Smooth muscle cell (in vitro differentiated cells): ENCODE data around the gene BBX. TPM values are rescaled to one million over a fixed set of nuclear protein-coding genes. Genes with fewer than 3 reads are reported as not detected.

ENCODE experiments used
- DNase-seq: peaks from one replicate; lab custom pipeline; 2025; ENCODE audit not compliant: unreplicated experiment; lab: John Stamatoyannopoulos, UW
- H2AFZ ChIP-seq: fragments of 200-600 bp; sonication (generic); 2 replicates; pipeline ENCODE4 v1.6.0; 2016; ENCODE audit warnings: antibody characterized with exemption, low read depth, mild to moderate bottlenecking
- H3F3A ChIP-seq: fragments of 200-600 bp; sonication (generic); 2 replicates; pipeline ENCODE4 v1.6.0; 2017; ENCODE audit warnings: antibody characterized with exemption, low read depth
- H3K27ac ChIP-seq: fragments of 200-600 bp; sonication (generic); 2 replicates; pipeline ENCODE4 v1.5.1; 2016; ENCODE audit warnings: low read depth, mild to moderate bottlenecking
- H3K27me3 ChIP-seq: fragments of 200-600 bp; sonication (generic); 2 replicates; pipeline ENCODE4 v1.6.1; 2016; ENCODE audit warnings: low read depth, mild to moderate bottlenecking
- H3K36me3 ChIP-seq: fragments of 200-600 bp; sonication (generic); 2 replicates; pipeline ENCODE4 v1.5.1; 2016; ENCODE audit warnings: low read depth
- H3K4me1 ChIP-seq: fragments of 200-600 bp; sonication (generic); 2 replicates; pipeline ENCODE4 v1.5.1; 2016; ENCODE audit warnings: low read depth
- H3K4me2 ChIP-seq: fragments of 200-600 bp; sonication (generic); 2 replicates; pipeline ENCODE4 v1.6.0; 2016; ENCODE audit warnings: mild to moderate bottlenecking
- H3K4me3 ChIP-seq: fragments of 200-600 bp; sonication (generic); 2 replicates; pipeline ENCODE4 v1.5.1; 2016; ENCODE audit warnings: mild to moderate bottlenecking
- H3K79me2 ChIP-seq: fragments of 200-600 bp; sonication (generic); 2 replicates; pipeline ENCODE4 v1.6.0; 2016; ENCODE audit warnings: low read depth, mild to moderate bottlenecking
- H3K9ac ChIP-seq: fragments of 200-600 bp; sonication (generic); 2 replicates; pipeline ENCODE4 v1.6.0; 2016; ENCODE audit warnings: low read depth
- H3K9me3 ChIP-seq: fragments of 200-600 bp; sonication (generic); replicated peaks from 2 replicates; pipeline ENCODE4 v1.5.1; 2016; ENCODE audit warnings: low read depth
- H4K20me1 ChIP-seq: fragments of 200-600 bp; sonication (generic); 2 replicates; pipeline ENCODE4 v1.6.0; 2016; ENCODE audit warnings: low read depth
- CTCF ChIP-seq: fragments of 200-600 bp; sonication (generic); IDR thresholded peaks from 2 replicates; pipeline ENCODE4 v1.5.1; 2017; ENCODE audit warnings: borderline replicate concordance, mild to moderate bottlenecking, antibody characterized with exemption; ENCODE audit not compliant: insufficient read depth, poor library complexity, severe bottlenecking
- WGBS: methylation state at CpG from one replicate; pipeline ENCODE4 v1.1.7; 2016; ENCODE audit warnings: low lambda C conversion rate; 5-methylcytosine and 5-hydroxymethylcytosine counted together
- polyA plus RNA-seq: library from polyadenylated mRNA; unstranded; fragments of >200 nt; fragmentation: Nextera tagmentation; extraction: Ambion mirVana; gene quantifications from 2 replicates; pipeline ENCODE4 v1.2.1, GENCODE V29; 2016
- total RNA-seq: library from RNA; depleted of rRNA; stranded (reverse); fragments of >200 nt; gene quantifications from 2 replicates; pipeline ENCODE4 v1.2.3, GENCODE V29; 2014

The BBX gene
- total and polyA plus RNA-seq, 2 experiments from 2014 or later, result 58.9 to 66.4 TPM

GRCh38 chr3:107493134-107493533 lies 29.6 kb upstream of the BBX start:
- Histone ChIP-seq H3K36me3 (no peaks in the 10 kb centered on the region), H2AFZ (no peak overlapping the region)

GRCh38 chr3:107496855-107497254 lies 25.9 kb upstream of the BBX start:
- Histone ChIP-seq H3K9ac (no peak overlapping the region), H3K27me3 (no peaks in the 10 kb centered on the region), H3F3A (no peaks in the 10 kb centered on the region), H3K27ac (no peak overlapping the region), H3K36me3 (no peaks in the 10 kb centered on the region), H3K4me3 (no peak overlapping the region), H3K79me2 (no peaks in the 10 kb centered on the region), H3K9me3 (no peaks in the 10 kb centered on the region), H4K20me1 (no peaks in the 10 kb centered on the region), H3K4me1 (no peaks in the 10 kb centered on the region), H3K4me2 (no peak overlapping the region), H2AFZ (no peak overlapping the region)
- WGBS, result 98% methylated on average over 3 of the region's 3 CpGs
- no peak for TF ChIP-seq CTCF
- no peak for DNase-seq

More at GRCh38 chr3:107493134-107493533, 29.6 kb upstream of the BBX start:
- Histone ChIP-seq H4K20me1 (no peaks in the 10 kb centered on the region), H3K4me2 (no peak overlapping the region), H3K27ac (no peak overlapping the region), H3K4me1 (no peaks in the 10 kb centered on the region), H3K4me3 (no peak overlapping the region), H3K79me2 (no peaks in the 10 kb centered on the region), H3F3A (no peaks in the 10 kb centered on the region), H3K9ac (no peak overlapping the region), H3K9me3 (no peaks in the 10 kb centered on the region), H3K27me3 (no peaks in the 10 kb centered on the region)
- 80% methylated on average over 1 of the region's 1 CpG for WGBS
- TF ChIP-seq CTCF, result no peak
- no peak for DNase-seq

- Histone ChIP-seq H3K4me3 (no peak overlapping the region), H3K36me3 (no peaks in the 10 kb centered on the region), H3K27ac (no peak overlapping the region), H3K9me3 (no peaks in the 10 kb centered on the region), H4K20me1 (no peaks in the 10 kb centered on the region), H3K27me3 (no peaks in the 10 kb centered on the region), H3F3A (no peaks in the 10 kb centered on the region), H2AFZ (no peak overlapping the region), H3K4me2 (no peak overlapping the region), H3K9ac (no peak overlapping the region), H3K4me1 (no peaks in the 10 kb centered on the region), H3K79me2 (no peaks in the 10 kb centered on the region)
- no peak for TF ChIP-seq CTCF
- 72% methylated on average over 4 of the region's 4 CpGs for WGBS
- no peak for DNase-seq
These were observed 24.1 kb upstream of the BBX start for GRCh38 chr3:107498646-107499045.

GRCh38 chr3:107506458-107506857 lies 16.3 kb upstream of the BBX start:
- Histone ChIP-seq H3K4me1 (no peaks in the 10 kb centered on the region), H3K4me2 (no peak overlapping the region), H3K9ac (no peak overlapping the region), H3K27ac (no peak overlapping the region), H4K20me1 (no peaks in the 10 kb centered on the region), H3K36me3 (no peaks in the 10 kb centered on the region), H3K9me3 (no peaks in the 10 kb centered on the region), H3K27me3 (no peaks in the 10 kb centered on the region), H3F3A (no peaks in the 10 kb centered on the region), H3K79me2 (no peaks in the 10 kb centered on the region), H3K4me3 (no peak overlapping the region), H2AFZ (no peak overlapping the region)
- DNase-seq, result no peak
- 84% methylated on average over 2 of the region's 2 CpGs for WGBS
- TF ChIP-seq CTCF, result no peak
